IgD-negative memory B cell (primary cell): Measurements from ENCODE around the gene FOXM1. TPM values are rescaled to one million over a fixed set of nuclear protein-coding genes. Genes with fewer than 3 reads are reported as not detected.
"Not testable (repeated sequence)": the region's sequence is repeated elsewhere in the genome, so short reads cannot be mapped to it uniquely, and the experiment has no call there.

Source experiments
- H3K27ac Mint-ChIP-seq, 3 donors: one replicate each; pipeline ENCODE4 v1.8.0; 2020 to 2022; ENCODE audit warnings: mild to moderate bottlenecking in 3 of 3, mixed read lengths in 3 of 3, moderate library complexity in 1 of 3
- H3K27me3 Mint-ChIP-seq: one replicate; pipeline ENCODE4 v1.8.0; 2021; ENCODE audit warnings: mixed read lengths
- H3K36me3 Mint-ChIP-seq: one replicate; pipeline ENCODE4 v1.8.0; 2020; ENCODE audit warnings: mild to moderate bottlenecking, mixed read lengths
- H3K4me1 Mint-ChIP-seq, 3 donors: one replicate each; pipeline ENCODE4 v1.8.0; 2020 to 2022; ENCODE audit warnings: mixed read lengths in 3 of 3, mild to moderate bottlenecking in 1 of 3
- H3K4me3 Mint-ChIP-seq, 4 donors: one replicate each; pipeline ENCODE4 v1.8.0; 2020 to 2022; ENCODE audit warnings: mild to moderate bottlenecking in 4 of 4, mixed read lengths in 4 of 4, moderate library complexity in 3 of 4
- H3K9me3 Mint-ChIP-seq, 3 donors: one replicate each; pipeline ENCODE4 v1.8.0; 2020 to 2021; ENCODE audit warnings: mixed read lengths in 3 of 3, mild to moderate bottlenecking in 1 of 3
- polyA plus RNA-seq: library from polyadenylated mRNA; unstranded; fragments of 300-500 nt; fragmentation: Illumina TruSeq; gene quantifications from one replicate; pipeline ENCODE4 v1.2.3, GENCODE V29; 2021

Gene FOXM1
- polyA plus RNA-seq, 1 donor from 2014 or later = 0.88 TPM

- Mint-ChIP-seq H3K4me1 (peaks cover 16 to 23% (median 17%) of the 10 kb centered on the region in 3 donors), H3K9me3 (no peaks in the 10 kb centered on the region), H3K36me3 (no peaks in the 10 kb centered on the region), H3K27ac (peak overlapping the region in 1 of 3 donors; percentile 56), H3K4me3 (peak overlapping the region in 3 of 4 donors; percentile 20 to 83 (median 73)), H3K27me3 (no peaks in the 10 kb centered on the region)
Measured at GRCh38 chr12:2893007-2893406, 16.0 kb upstream of the FOXM1 start.

GRCh38 chr12:2892246-2892645 is 15.3 kb upstream of the FOXM1 start:
- Mint-ChIP-seq H3K4me1 (peaks cover 16 to 23% (median 18%) of the 10 kb centered on the region in 3 donors), H3K36me3 (no peaks in the 10 kb centered on the region), H3K27me3 (no peaks in the 10 kb centered on the region), H3K4me3 (peak overlapping the region; percentile 1 to 96 (median 80)), H3K27ac (peak overlapping the region in 1 of 3 donors; percentile 65), H3K9me3 (no peaks in the 10 kb centered on the region)

- H3K27ac Mint-ChIP-seq = peak overlapping the region in 2 of 3 donors; percentile 50 to 90
- no peaks in the 10 kb centered on the region for H3K27me3 Mint-ChIP-seq
- no peaks in the 10 kb centered on the region for H3K9me3 Mint-ChIP-seq
- H3K4me1 Mint-ChIP-seq = peaks cover 16 to 23% (median 18%) of the 10 kb centered on the region in 3 donors
- H3K4me3 Mint-ChIP-seq = peak overlapping the region; percentile 94 to 99 (median 97)
- H3K36me3 Mint-ChIP-seq = no peaks in the 10 kb centered on the region
Measured at GRCh38 chr12:2891240-2892053, 14.5 kb upstream of the FOXM1 start.

- peaks cover 18 to 22% (median 19%) of the 10 kb centered on the region in 3 donors for H3K4me1 Mint-ChIP-seq
- no peaks in the 10 kb centered on the region for H3K27me3 Mint-ChIP-seq
- H3K27ac Mint-ChIP-seq = peak within 1 kb of the TSS; percentile 90 to 98 (median 97)
- H3K36me3 Mint-ChIP-seq = no peaks in the 10 kb centered on the region
- peaks cover 0 to 2% (median 0%) of the 10 kb centered on the region in 3 donors for H3K9me3 Mint-ChIP-seq
- peak within 1 kb of the TSS; percentile 94 to 99 (median 97) for H3K4me3 Mint-ChIP-seq
Measured at GRCh38 chr12:2890388-2891239, 13.6 kb upstream of the FOXM1 start, which contains the start of gene TULP3. TULP3 (plus strand) TSS chr12:2890891; CDS start chr12:2890948, 57 bp downstream.

GRCh38 chr12:2890001-2890387 is 13.0 kb upstream of the FOXM1 start:
- no peaks in the 10 kb centered on the region for H3K27me3 Mint-ChIP-seq
- H3K4me1 Mint-ChIP-seq = peaks cover 20 to 24% (median 22%) of the 10 kb centered on the region in 3 donors
- peak overlapping the region; percentile 91 to 99 (median 97) for H3K4me3 Mint-ChIP-seq
- H3K36me3 Mint-ChIP-seq = peaks cover 3% of the 10 kb centered on the region
- peak overlapping the region; percentile 83 to 98 (median 97) for H3K27ac Mint-ChIP-seq
- H3K9me3 Mint-ChIP-seq = peaks cover 0 to 2% (median 0%) of the 10 kb centered on the region in 3 donors

GRCh38 chr12:2886768-2887450 is 9.9 kb upstream of the FOXM1 start:
- peaks cover 22 to 29% (median 24%) of the 10 kb centered on the region in 3 donors for H3K4me1 Mint-ChIP-seq
- H3K27ac Mint-ChIP-seq = peak overlapping the region in 1 of 3 donors; percentile 93
- peaks cover 0 to 2% (median 0%) of the 10 kb centered on the region in 3 donors for H3K9me3 Mint-ChIP-seq
- H3K4me3 Mint-ChIP-seq = peak overlapping the region in 1 of 4 donors; percentile 40
- H3K27me3 Mint-ChIP-seq = no peaks in the 10 kb centered on the region
- H3K36me3 Mint-ChIP-seq = peaks cover 3% of the 10 kb centered on the region

GRCh38 chr12:2884810-2885209 is 7.8 kb upstream of the FOXM1 start:
- Mint-ChIP-seq H3K27me3 (no peaks in the 10 kb centered on the region), H3K36me3 (peaks cover 3% of the 10 kb centered on the region), H3K9me3 (peaks cover 0 to 2% (median 0%) of the 10 kb centered on the region in 3 donors), H3K4me1 (peaks cover 13 to 20% (median 14%) of the 10 kb centered on the region in 3 donors), H3K4me3 (peak overlapping the region in 2 of 4 donors; percentile 7 to 63), H3K27ac (peak overlapping the region; percentile 65 to 93 (median 86))

- peaks cover 22 to 25% (median 24%) of the 10 kb centered on the region in 3 donors for H3K4me1 Mint-ChIP-seq
- peak overlapping the region in 2 of 3 donors; percentile 59 to 68 for H3K27ac Mint-ChIP-seq
- peaks cover 2% of the 10 kb centered on the region for H3K27me3 Mint-ChIP-seq
- H3K9me3 Mint-ChIP-seq = no peaks in the 10 kb centered on the region
- H3K4me3 Mint-ChIP-seq = peak overlapping the region in 1 of 4 donors; percentile 12
- peaks cover 2% of the 10 kb centered on the region for H3K36me3 Mint-ChIP-seq
Measured at GRCh38 chr12:2879853-2880252, 2.9 kb upstream of the FOXM1 start.

GRCh38 chr12:2877953-2878732 is 1.2 kb upstream of the FOXM1 start:
- Mint-ChIP-seq H3K4me3 (peak overlapping the region; percentile 83 to 98 (median 93)), H3K9me3 (no peaks in the 10 kb centered on the region), H3K36me3 (peaks cover 2% of the 10 kb centered on the region), H3K27ac (peak overlapping the region; percentile 96 to 98 (median 98)), H3K4me1 (peaks cover 16 to 22% (median 20%) of the 10 kb centered on the region in 3 donors), H3K27me3 (peaks cover 2% of the 10 kb centered on the region)

- H3K27me3 Mint-ChIP-seq = peaks cover 2% of the 10 kb centered on the region
- H3K9me3 Mint-ChIP-seq = no peaks in the 10 kb centered on the region
- H3K4me1 Mint-ChIP-seq = peaks cover 16 to 22% (median 20%) of the 10 kb centered on the region in 3 donors
- H3K4me3 Mint-ChIP-seq = peak overlapping the region; percentile 86 to 93 (median 92)
- H3K27ac Mint-ChIP-seq = peak overlapping the region; percentile 92 to 96 (median 92)
- peaks cover 2% of the 10 kb centered on the region for H3K36me3 Mint-ChIP-seq
Measured at GRCh38 chr12:2876431-2877046, 435 bp downstream of the FOXM1 start.

- H3K4me3 Mint-ChIP-seq, H3K36me3 Mint-ChIP-seq, H3K4me1 Mint-ChIP-seq, H3K27me3 Mint-ChIP-seq, H3K27ac Mint-ChIP-seq, H3K9me3 Mint-ChIP-seq: not testable (repeated sequence)
Measured at GRCh38 chr12:2868986-2869632, 7.9 kb downstream of the FOXM1 start.

- Mint-ChIP-seq H3K36me3 (no peaks in the 10 kb centered on the region), H3K9me3 (peaks cover 0 to 1% (median 0%) of the 10 kb centered on the region in 3 donors), H3K27ac (no peak overlapping the region), H3K4me3 (no peak overlapping the region), H3K27me3 (no peaks in the 10 kb centered on the region), H3K4me1 (no peaks in the 10 kb centered on the region)
Measured at GRCh38 chr12:2864198-2864597, 12.8 kb downstream of the FOXM1 start.

GRCh38 chr12:2863402-2863801 is 13.6 kb downstream of the FOXM1 start:
- H3K27me3 Mint-ChIP-seq, H3K4me3 Mint-ChIP-seq, H3K27ac Mint-ChIP-seq, H3K9me3 Mint-ChIP-seq, H3K4me1 Mint-ChIP-seq, H3K36me3 Mint-ChIP-seq: not testable (repeated sequence)
